ENCODE data around the gene STIM1. TPM values are rescaled to one million over a fixed set of nuclear protein-coding genes. Genes with fewer than 3 reads are reported as not detected.

Gene STIM1
- total RNA-seq, 1 experiment from 2014 or later = 28.3 TPM

- H3K79me2 ChIP-seq (ENCODE audit: low read depth) = peaks cover 22% of the 10 kb centered on the region
- intact Hi-C loops (cut with micrococcal nuclease; ENCODE audit: unreplicated experiment) = no loop called here
Measured at GRCh38 chr11:4095509-4096230, 240.2 kb downstream of the STIM1 start.

GRCh38 chr11:4098026-4098621 is 242.7 kb downstream of the STIM1 start:
- Histone ChIP-seq H3K9me3 (ENCODE audit: insufficient read depth, low read depth) (no peaks in the 10 kb centered on the region), H3K4me3 (no peak overlapping the region), H3K27me3 (ENCODE audit: insufficient read depth, low read depth) (no peaks in the 10 kb centered on the region), H3K4me1 (replicated peaks; ENCODE audit: insufficient read depth) (peaks cover 11% of the 10 kb centered on the region; the same call in 1 of the 2 replicates), H3K9me2 (ENCODE audit: insufficient read depth) (no peaks in the 10 kb centered on the region), H3F3A (ENCODE audit: insufficient read depth, low read depth) (peaks cover 4% of the 10 kb centered on the region; the same call in 1 of the 2 replicates), H2AFZ (no peak overlapping the region), H4K20me1 (ENCODE audit: insufficient read depth) (no peaks in the 10 kb centered on the region), H3K4me2 (no peak overlapping the region), H3K79me2 (ENCODE audit: low read depth) (peaks cover 22% of the 10 kb centered on the region), H3K36me3 (ENCODE audit: low read depth) (no peaks in the 10 kb centered on the region), H3K27ac (no peak overlapping the region)
- no peak for DNase-seq
- intact Hi-C loops (cut with micrococcal nuclease; ENCODE audit: unreplicated experiment) = no loop called here
- no peak for TF ChIP-seq CTCF (conservative IDR thresholded peaks at IDR 0.05)
- no peak for TF ChIP-seq EZH2 (IDR thresholded peaks at IDR 0.05; ENCODE audit: low read depth)
- ChIA-PET CTCF (interaction anchor here (0.6 kb wide), 1 partner anchor 237 kb away, joined by 3 read pairs; no protein-coding TSS in a partner anchor), POLR2A (ENCODE audit: unreplicated experiment) (no interaction called here)
- BruUV-seq (replicated peaks) = no TSS peak

More at GRCh38 chr11:4095509-4096230, 240.2 kb downstream of the STIM1 start:
- Histone ChIP-seq H3K9me2 (ENCODE audit: insufficient read depth) (no peaks in the 10 kb centered on the region), H3K27ac (peak overlapping the region; percentile 66; the same call in 1 of the 2 replicates), H3K9me3 (ENCODE audit: insufficient read depth, low read depth) (no peaks in the 10 kb centered on the region), H3K27me3 (ENCODE audit: insufficient read depth, low read depth) (no peaks in the 10 kb centered on the region), H3F3A (ENCODE audit: insufficient read depth, low read depth) (peaks cover 4% of the 10 kb centered on the region; the same call in 1 of the 2 replicates), H4K20me1 (ENCODE audit: insufficient read depth) (no peaks in the 10 kb centered on the region), H3K4me2 (peak overlapping the region; percentile 88), H3K4me3 (peak overlapping the region; percentile 68), H2AFZ (peak overlapping the region; percentile 84), H3K36me3 (ENCODE audit: low read depth) (no peaks in the 10 kb centered on the region), H3K4me1 (replicated peaks; ENCODE audit: insufficient read depth) (peaks cover 11% of the 10 kb centered on the region; the same call in 1 of the 2 replicates)
- ChIA-PET POLR2A (ENCODE audit: unreplicated experiment) (interaction anchor here (0.7 kb wide), 1 partner anchor 254 kb away, joined by 4 read pairs; no protein-coding TSS in a partner anchor), CTCF (no interaction called here)
- TF ChIP-seq EZH2 (IDR thresholded peaks at IDR 0.05; ENCODE audit: low read depth) (no peak), CTCF (conservative IDR thresholded peaks at IDR 0.05) (no peak)
- peak in 1 of 2 experiments; percentile 63 for DNase-seq
- BruUV-seq (replicated peaks) = no TSS peak

- TF ChIP-seq CTCF (conservative IDR thresholded peaks at IDR 0.05) = no peak
- TF ChIP-seq EZH2 (IDR thresholded peaks at IDR 0.05; ENCODE audit: low read depth) = no peak
- Histone ChIP-seq H3F3A (ENCODE audit: insufficient read depth, low read depth) (no peaks in the 10 kb centered on the region), H3K4me1 (replicated peaks; ENCODE audit: insufficient read depth) (no peaks in the 10 kb centered on the region), H3K9me2 (ENCODE audit: insufficient read depth) (no peaks in the 10 kb centered on the region), H3K27me3 (ENCODE audit: insufficient read depth, low read depth) (no peaks in the 10 kb centered on the region), H2AFZ (no peak overlapping the region), H3K27ac (no peak overlapping the region), H3K79me2 (ENCODE audit: low read depth) (0 out of 2 replicates have a peak, but pooled peaks cover 3% of the 10 kb centered on the region), H3K4me3 (no peak overlapping the region), H3K4me2 (no peak overlapping the region), H3K36me3 (ENCODE audit: low read depth) (no peaks in the 10 kb centered on the region), H3K9me3 (ENCODE audit: insufficient read depth, low read depth) (no peaks in the 10 kb centered on the region), H4K20me1 (ENCODE audit: insufficient read depth) (no peaks in the 10 kb centered on the region)
- no TSS peak for BruUV-seq (replicated peaks)
- DNase-seq = no peak
- intact Hi-C loops (cut with micrococcal nuclease; ENCODE audit: unreplicated experiment) = no loop called here
- CTCF ChIA-PET = no interaction called here
- POLR2A ChIA-PET (ENCODE audit: unreplicated experiment) = no interaction called here
Measured at GRCh38 chr11:4102711-4103110, 247.2 kb downstream of the STIM1 start.
